Hematopoietic multipotent progenitor cell treated with erythropoietin and hydrocortisone succinate and interleukin-3 and kit ligand, for 17 days (in vitro differentiated cells): ENCODE results near the gene DYNC1H1.
A peak's percentile ranks its signal among the peaks of the same experiment; 100 is the strongest.

Experiments
- DNase-seq: peaks from one replicate; pipeline ENCODE4 v3.0.0-alpha.2; 2015; ENCODE audit warnings: low spot score

The DYNC1H1 gene

GRCh38 chr14:101964297-101965180 lies at the start of gene DYNC1H1:
DYNC1H1 (plus strand) TSS chr14:101964573; CDS start chr14:101964692, 119 bp downstream.
- DNase-seq = peak; percentile 94

- no peak for DNase-seq
Observed at GRCh38 chr14:101915871-101916815, 48.2 kb upstream of the DYNC1H1 start.

- DNase-seq = no peak
Observed at GRCh38 chr14:101916816-101917412, 47.5 kb upstream of the DYNC1H1 start.

- no peak for DNase-seq
Observed at GRCh38 chr14:101917413-101918017, 46.9 kb upstream of the DYNC1H1 start.

- DNase-seq = no peak
Observed at GRCh38 chr14:101918065-101918989, 46.0 kb upstream of the DYNC1H1 start.

GRCh38 chr14:101920271-101920670 lies 44.1 kb upstream of the DYNC1H1 start:
- no peak for DNase-seq

GRCh38 chr14:101922866-101923265 lies 41.5 kb upstream of the DYNC1H1 start:
- no peak for DNase-seq

GRCh38 chr14:101925152-101925551 lies 39.2 kb upstream of the DYNC1H1 start:
- DNase-seq = no peak

GRCh38 chr14:101926085-101926484 lies 38.3 kb upstream of the DYNC1H1 start:
- DNase-seq = no peak

GRCh38 chr14:101926620-101927019 lies 37.8 kb upstream of the DYNC1H1 start:
- no peak for DNase-seq

- DNase-seq = no peak
Observed at GRCh38 chr14:101927859-101928258, 36.5 kb upstream of the DYNC1H1 start.

GRCh38 chr14:101928415-101928841 lies 35.9 kb upstream of the DYNC1H1 start:
- no peak for DNase-seq

- DNase-seq = no peak
Observed at GRCh38 chr14:101929096-101929495, 35.3 kb upstream of the DYNC1H1 start.

- no peak for DNase-seq
Observed at GRCh38 chr14:101929946-101930345, 34.4 kb upstream of the DYNC1H1 start.

GRCh38 chr14:101932673-101933072 lies 31.7 kb upstream of the DYNC1H1 start:
- DNase-seq = no peak

GRCh38 chr14:101933209-101933608 lies 31.2 kb upstream of the DYNC1H1 start:
- DNase-seq = no peak

GRCh38 chr14:101934601-101935150 lies 29.7 kb upstream of the DYNC1H1 start:
- no peak for DNase-seq

- DNase-seq = no peak
Observed at GRCh38 chr14:101937926-101938767, 26.2 kb upstream of the DYNC1H1 start.

GRCh38 chr14:101939646-101940170 lies 24.7 kb upstream of the DYNC1H1 start:
- no peak for DNase-seq
